Chondrocyte (in vitro differentiated cells): ENCODE results near the gene UTP4. TPM values are rescaled to one million over a fixed set of nuclear protein-coding genes. Genes with fewer than 3 reads are reported as not detected.

Experiments
- DNase-seq: peaks from one replicate; pipeline ENCODE4 v3.0.0; 2021; ENCODE audit warnings: mixed read lengths, low spot score
- H3K27ac Mint-ChIP-seq: one replicate; pipeline ENCODE4 v1.8.0; 2021; ENCODE audit warnings: mild to moderate bottlenecking, moderate library complexity, mixed read lengths; ENCODE audit not compliant: unreplicated experiment
- H3K27me3 Mint-ChIP-seq: 2 replicates; pipeline ENCODE4 v1.8.0; 2021; ENCODE audit warnings: low read depth, mixed read lengths
- H3K36me3 Mint-ChIP-seq: 2 replicates; pipeline ENCODE4 v1.8.0; 2021; ENCODE audit warnings: low read depth, mixed read lengths
- H3K4me1 Mint-ChIP-seq: 2 replicates; pipeline ENCODE4 v1.8.0; 2021; ENCODE audit warnings: low read depth, mild to moderate bottlenecking, mixed read lengths
- H3K4me3 Mint-ChIP-seq: one replicate; pipeline ENCODE4 v1.8.0; 2021; ENCODE audit warnings: mild to moderate bottlenecking, moderate library complexity, mixed read lengths; ENCODE audit not compliant: unreplicated experiment
- H3K9me3 Mint-ChIP-seq: 2 replicates; pipeline ENCODE4 v1.8.0; 2021; ENCODE audit warnings: low read depth, mixed read lengths
- CTCF ChIP-seq: fragments of 200-600 bp; sonication (generic); IDR thresholded peaks from 2 replicates; pipeline ENCODE4 v1.5.0; 2021; ENCODE audit warnings: antibody characterized with exemption, mild to moderate bottlenecking, moderate library complexity
- total RNA-seq: library from RNA; stranded (reverse); gene quantifications from 3 replicates; pipeline ENCODE4 v1.2.1, GENCODE V29; 2021

Gene UTP4
- total RNA-seq, 1 donor from 2014 or later, result 37.2 TPM

- no peaks in the 10 kb centered on the region for H3K36me3 Mint-ChIP-seq
- peak; percentile 97 for DNase-seq
- H3K4me3 Mint-ChIP-seq, result peak within 1 kb of the TSS; percentile 86
- H3K27me3 Mint-ChIP-seq, result no peaks in the 10 kb centered on the region
- no peaks in the 10 kb centered on the region for H3K9me3 Mint-ChIP-seq
- H3K27ac Mint-ChIP-seq, result peak within 1 kb of the TSS; percentile 90
- no peak for TF ChIP-seq CTCF
- peaks cover 50% of the 10 kb centered on the region for H3K4me1 Mint-ChIP-seq
Measured at GRCh38 chr16:69186642-69187445, 54.4 kb downstream of the UTP4 start, which contains the start of gene SNTB2. SNTB2 (plus strand) TSS chr16:69187164; CDS start chr16:69187167, 3 bp downstream.

GRCh38 chr16:69187446-69188235, 55.2 kb downstream of the UTP4 start:
- H3K9me3 Mint-ChIP-seq, result no peaks in the 10 kb centered on the region
- peak overlapping the region; percentile 89 for H3K27ac Mint-ChIP-seq
- no peaks in the 10 kb centered on the region for H3K27me3 Mint-ChIP-seq
- no peak for DNase-seq
- peak overlapping the region; percentile 80 for H3K4me3 Mint-ChIP-seq
- no peak for TF ChIP-seq CTCF
- H3K4me1 Mint-ChIP-seq, result peaks cover 53% of the 10 kb centered on the region
- no peaks in the 10 kb centered on the region for H3K36me3 Mint-ChIP-seq

GRCh38 chr16:69188236-69188549, 55.7 kb downstream of the UTP4 start:
- peaks cover 52% of the 10 kb centered on the region for H3K4me1 Mint-ChIP-seq
- no peak for DNase-seq
- no peaks in the 10 kb centered on the region for H3K9me3 Mint-ChIP-seq
- H3K27ac Mint-ChIP-seq, result peak overlapping the region; percentile 89
- H3K4me3 Mint-ChIP-seq, result peak overlapping the region; percentile 80
- H3K27me3 Mint-ChIP-seq, result no peaks in the 10 kb centered on the region
- no peak for TF ChIP-seq CTCF
- no peaks in the 10 kb centered on the region for H3K36me3 Mint-ChIP-seq

GRCh38 chr16:69188716-69189115, 56.3 kb downstream of the UTP4 start:
- peak overlapping the region; percentile 89 for H3K27ac Mint-ChIP-seq
- no peaks in the 10 kb centered on the region for H3K36me3 Mint-ChIP-seq
- no peaks in the 10 kb centered on the region for H3K9me3 Mint-ChIP-seq
- DNase-seq, result no peak
- peaks cover 56% of the 10 kb centered on the region for H3K4me1 Mint-ChIP-seq
- no peak for TF ChIP-seq CTCF
- no peaks in the 10 kb centered on the region for H3K27me3 Mint-ChIP-seq
- H3K4me3 Mint-ChIP-seq, result peak overlapping the region; percentile 80

GRCh38 chr16:69190046-69190588, 57.7 kb downstream of the UTP4 start:
- Mint-ChIP-seq H3K27ac (no peak overlapping the region), H3K4me3 (peak overlapping the region; percentile 3), H3K9me3 (no peaks in the 10 kb centered on the region), H3K4me1 (peaks cover 66% of the 10 kb centered on the region), H3K27me3 (no peaks in the 10 kb centered on the region), H3K36me3 (no peaks in the 10 kb centered on the region)
- no peak for TF ChIP-seq CTCF
- no peak for DNase-seq
